CD4-positive, CD25-positive, alpha-beta regulatory T cell (primary cell): Measurements from ENCODE around the gene PPP1R15A. TPM values are rescaled to one million over a fixed set of nuclear protein-coding genes. Genes with fewer than 3 reads are reported as not detected.

Source experiments
- ATAC-seq, 2 donors: fragments of 150-1000 bp; cut with Tn5 transposase; one replicate each; pipeline ENCODE4 v1.10.0; 2021; ENCODE audit warnings: low read depth in 2 of 2, moderate number of reproducible peaks in 2 of 2, moderate library complexity in 1 of 2
- DNase-seq, 3 donors: peaks; one replicate each; pipeline versions ENCODE4 v3.0.0 to v3.0.0-alpha.2; 2012 to 2022; ENCODE audit warnings: mixed read lengths in 1 of 3
- H3K27ac ChIP-seq: one replicate; pipeline ENCODE4 v1.7.0; 2013; ENCODE audit warnings: mild to moderate bottlenecking, low read length; ENCODE audit not compliant: insufficient read depth, poor library complexity, severe bottlenecking
- H3K27me3 ChIP-seq: one replicate; pipeline ENCODE4 v1.7.0; 2013; ENCODE audit warnings: low read length; ENCODE audit not compliant: control insufficient read depth, insufficient read depth
- H3K36me3 ChIP-seq: one replicate; pipeline ENCODE4 v1.7.0; 2013; ENCODE audit warnings: mild to moderate bottlenecking, low read length, moderate library complexity; ENCODE audit not compliant: control insufficient read depth, insufficient read depth
- H3K4me1 ChIP-seq: 2 replicates; pipeline ENCODE4 v1.7.0; 2013; ENCODE audit warnings: mild to moderate bottlenecking, low read length; ENCODE audit not compliant: insufficient read depth, control insufficient read depth, poor library complexity, severe bottlenecking
- H3K4me3 ChIP-seq: one replicate; pipeline ENCODE4 v1.7.0; 2013; ENCODE audit warnings: low read depth, mild to moderate bottlenecking, low read length, moderate library complexity
- H3K9me3 ChIP-seq, 2 experiments: 1 replicate in 1 of 2; 2 replicates in 1 of 2; pipeline ENCODE4 v1.7.0; 2013; ENCODE audit warnings: low read length in 2 of 2, mild to moderate bottlenecking in 1 of 2, moderate library complexity in 1 of 2; ENCODE audit not compliant: control insufficient read depth in 2 of 2
- H3K27ac Mint-ChIP-seq, 3 donors: one replicate each; pipeline ENCODE4 v1.8.0; 2020 to 2022; ENCODE audit warnings: mild to moderate bottlenecking in 3 of 3, mixed read lengths in 3 of 3, moderate library complexity in 2 of 3
- H3K27me3 Mint-ChIP-seq: one replicate; pipeline ENCODE4 v1.8.0; 2022; ENCODE audit warnings: mild to moderate bottlenecking, mixed read lengths
- H3K36me3 Mint-ChIP-seq: one replicate; pipeline ENCODE4 v1.8.0; 2020; ENCODE audit warnings: mixed read lengths
- H3K4me1 Mint-ChIP-seq, 4 donors: one replicate each; pipeline ENCODE4 v1.8.0; 2020 to 2022; ENCODE audit warnings: mixed read lengths in 4 of 4, mild to moderate bottlenecking in 1 of 4
- H3K4me3 Mint-ChIP-seq, 4 donors: one replicate each; pipeline ENCODE4 v1.8.0; 2020 to 2022; ENCODE audit warnings: mild to moderate bottlenecking in 4 of 4, mixed read lengths in 4 of 4, moderate library complexity in 3 of 4
- H3K9me3 Mint-ChIP-seq, 7 donors: one replicate each; pipeline ENCODE4 v1.8.0; 2020 to 2022; ENCODE audit warnings: mixed read lengths in 7 of 7, mild to moderate bottlenecking in 3 of 7, moderate library complexity in 2 of 7
- polyA plus RNA-seq, 4 donors: library from polyadenylated mRNA; unstranded; fragments of 300-500 nt; fragmentation: Illumina TruSeq; gene quantifications; one replicate each; pipeline ENCODE4 v1.2.3, GENCODE V29; 2021
- total RNA-seq: library from RNA; stranded (reverse); gene quantifications from one replicate; pipeline ENCODE4 v1.2.3, GENCODE V29; 2022

The PPP1R15A gene
- total and polyA plus RNA-seq, 5 donors from 2014 or later = 39.1 to 840 (median 52.8) TPM

DNA sequence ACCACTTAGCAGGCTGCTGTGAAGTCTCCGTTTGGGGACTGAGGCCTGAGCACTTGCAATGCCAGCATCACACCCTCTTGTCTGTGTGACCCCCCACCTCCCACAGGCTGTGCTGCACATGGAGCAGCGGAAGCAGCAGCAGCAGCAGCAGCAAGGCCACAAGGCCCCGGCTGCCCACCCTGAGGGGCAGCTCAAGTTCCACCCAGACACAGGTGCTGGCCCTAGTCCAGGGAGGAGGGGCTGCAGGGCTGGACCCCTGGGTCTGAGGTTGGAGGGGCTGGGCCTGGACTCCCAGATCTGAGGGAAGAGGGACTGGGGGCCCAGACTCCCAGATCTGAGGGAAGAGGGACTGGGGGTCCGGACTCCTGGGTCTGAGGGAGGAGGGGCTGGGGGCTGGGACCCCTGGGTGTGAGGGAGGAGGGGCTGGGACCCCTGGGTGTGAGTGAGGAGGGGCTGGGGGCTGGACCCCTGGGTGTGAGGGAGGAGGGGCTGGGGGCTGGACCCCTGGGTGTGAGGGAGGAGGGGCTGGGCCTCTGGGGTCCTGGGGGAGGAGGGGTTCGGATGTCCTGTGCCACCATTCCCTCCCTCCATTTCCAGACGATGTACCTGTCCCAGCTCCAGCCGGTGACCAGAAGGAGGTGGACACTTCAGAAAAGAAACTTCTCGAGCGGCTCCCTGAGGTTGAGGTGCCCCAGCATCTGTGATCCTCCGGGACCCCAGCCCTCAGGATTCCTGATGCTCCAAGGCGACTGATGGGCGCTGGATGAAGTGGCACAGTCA, 49.7 kb downstream of the PPP1R15A start:
- Histone ChIP-seq H3K27ac (no peak overlapping the region), H3K4me1 (no peaks in the 10 kb centered on the region), H3K4me3 (no peak overlapping the region), H3K36me3 (peaks cover 19% of the 10 kb centered on the region), H3K9me3 (no peaks in the 10 kb centered on the region), H3K27me3 (no peaks in the 10 kb centered on the region)
- no peaks in the 10 kb centered on the region for H3K27me3 Mint-ChIP-seq
- peaks cover 13% of the 10 kb centered on the region for H3K36me3 Mint-ChIP-seq
- no peak overlapping the region for H3K27ac Mint-ChIP-seq
- no peak for DNase-seq
- H3K4me1 Mint-ChIP-seq = peaks cover 0 to 2% (median under 1%) of the 10 kb centered on the region in 4 donors
- peaks cover 0 to 2% (median 0%) of the 10 kb centered on the region in 7 donors for H3K9me3 Mint-ChIP-seq
- ATAC-seq = no peak
- no peak overlapping the region for H3K4me3 Mint-ChIP-seq

DNA sequence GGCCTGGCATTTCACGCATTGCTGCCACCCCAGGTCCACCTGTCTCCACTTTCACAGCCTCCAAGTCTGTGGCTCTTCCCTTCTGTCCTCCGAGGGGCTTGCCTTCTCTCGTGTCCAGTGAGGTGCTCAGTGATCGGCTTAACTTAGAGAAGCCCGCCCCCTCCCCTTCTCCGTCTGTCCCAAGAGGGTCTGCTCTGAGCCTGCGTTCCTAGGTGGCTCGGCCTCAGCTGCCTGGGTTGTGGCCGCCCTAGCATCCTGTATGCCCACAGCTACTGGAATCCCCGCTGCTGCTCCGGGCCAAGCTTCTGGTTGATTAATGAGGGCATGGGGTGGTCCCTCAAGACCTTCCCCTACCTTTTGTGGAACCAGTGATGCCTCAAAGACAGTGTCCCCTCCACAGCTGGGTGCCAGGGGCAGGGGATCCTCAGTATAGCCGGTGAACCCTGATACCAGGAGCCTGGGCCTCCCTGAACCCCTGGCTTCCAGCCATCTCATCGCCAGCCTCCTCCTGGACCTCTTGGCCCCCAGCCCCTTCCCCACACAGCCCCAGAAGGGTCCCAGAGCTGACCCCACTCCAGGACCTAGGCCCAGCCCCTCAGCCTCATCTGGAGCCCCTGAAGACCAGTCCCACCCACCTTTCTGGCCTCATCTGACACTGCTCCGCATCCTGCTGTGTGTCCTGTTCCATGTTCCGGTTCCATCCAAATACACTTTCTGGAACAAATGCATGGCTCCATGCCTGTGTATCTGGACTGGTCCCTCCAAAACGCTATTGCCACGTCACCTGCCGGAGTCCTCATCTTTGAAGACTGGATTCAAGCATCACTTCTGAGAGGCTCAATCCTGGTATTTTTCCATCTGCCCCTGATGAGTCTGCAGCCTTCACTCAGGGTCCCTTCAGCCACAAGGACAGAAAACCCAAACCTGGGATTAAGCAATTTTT, 50.6 kb downstream of the PPP1R15A start:
- Mint-ChIP-seq H3K27ac (no peak overlapping the region), H3K4me3 (no peak overlapping the region), H3K9me3 (peaks cover 0 to 2% (median 0%) of the 10 kb centered on the region in 7 donors), H3K27me3 (no peaks in the 10 kb centered on the region), H3K4me1 (peaks cover 0 to 4% (median under 1%) of the 10 kb centered on the region in 4 donors), H3K36me3 (peaks cover 13% of the 10 kb centered on the region)
- no peak for DNase-seq
- Histone ChIP-seq H3K36me3 (peaks cover 19% of the 10 kb centered on the region), H3K4me3 (no peak overlapping the region), H3K27ac (no peak overlapping the region), H3K4me1 (no peaks in the 10 kb centered on the region), H3K9me3 (no peaks in the 10 kb centered on the region), H3K27me3 (no peaks in the 10 kb centered on the region)
- no peak for ATAC-seq

DNA sequence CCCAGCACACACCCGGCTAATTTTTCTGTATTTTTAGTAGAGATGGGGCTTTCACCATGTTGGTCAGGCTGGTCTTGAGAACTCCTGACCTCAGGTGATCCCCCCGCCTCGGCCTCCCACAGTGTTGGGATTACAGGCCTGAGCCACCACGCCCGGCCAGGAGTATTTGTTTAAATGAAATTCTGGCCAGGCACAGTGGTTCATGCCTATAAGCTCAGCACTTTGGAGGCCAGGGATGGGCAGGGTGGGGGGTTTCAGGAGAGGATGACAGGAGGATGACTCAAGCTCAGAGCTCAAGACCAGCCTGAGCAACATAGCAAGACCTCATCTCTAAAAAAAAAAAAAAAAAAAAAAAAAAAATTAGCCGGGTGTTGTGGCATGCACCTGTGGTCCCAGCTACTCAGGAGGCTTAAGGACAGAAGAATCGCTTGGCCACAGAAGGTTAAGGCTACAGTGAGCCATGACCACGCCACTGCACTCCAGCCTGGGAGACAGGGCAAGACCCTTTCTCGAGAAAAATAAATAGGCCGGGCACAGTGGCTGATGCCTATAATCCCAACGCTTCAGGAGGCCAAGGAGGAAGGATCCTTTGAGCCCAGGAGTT, 53.1 kb downstream of the PPP1R15A start:
- Histone ChIP-seq H3K9me3 (no peaks in the 10 kb centered on the region), H3K4me1 (no peaks in the 10 kb centered on the region), H3K36me3 (peaks cover 8% of the 10 kb centered on the region), H3K4me3 (no peak overlapping the region), H3K27ac (no peak overlapping the region), H3K27me3 (no peaks in the 10 kb centered on the region)
- H3K27ac Mint-ChIP-seq = no peak overlapping the region
- peaks cover 7% of the 10 kb centered on the region for H3K36me3 Mint-ChIP-seq
- H3K9me3 Mint-ChIP-seq = no peaks in the 10 kb centered on the region
- no peaks in the 10 kb centered on the region for H3K27me3 Mint-ChIP-seq
- ATAC-seq (no peak), DNase-seq (no peak)
- H3K4me1 Mint-ChIP-seq = peaks cover 0 to 4% (median under 1%) of the 10 kb centered on the region in 4 donors
- H3K4me3 Mint-ChIP-seq = no peak overlapping the region

Other genes starting within 250 kb of the PPP1R15A start
Only the 30 nearest of the 32 such genes appear.
- 37.7 TPM for gene DBP, start 235.0 kb upstream of the PPP1R15A start, total RNA-seq
- gene DBP, start 235.0 kb upstream of the PPP1R15A start, polyA plus RNA-seq = 10 to 100 TPM; 71.2 to 96.6 (median 85.8) TPM
- 10.4 TPM for gene CA11, start 226.2 kb upstream of the PPP1R15A start, total RNA-seq
- gene CA11, start 226.2 kb upstream of the PPP1R15A start, polyA plus RNA-seq = 1 to 10 TPM; 4.1 to 6.3 (median 5.2) TPM
- 2.3 TPM for gene NTN5, start 199.4 kb upstream of the PPP1R15A start, total RNA-seq
- gene NTN5, start 199.4 kb upstream of the PPP1R15A start, polyA plus RNA-seq = under 1 TPM in 2 of 4 donors, not detected in 2; 0.21 to 0.30 TPM
- gene FUT2, start 176.4 kb upstream of the PPP1R15A start, total RNA-seq = not detected
- under 1 TPM in 2 of 4 donors, not detected in 2; 0.10 to 0.67 TPM for gene FUT2, start 176.4 kb upstream of the PPP1R15A start, polyA plus RNA-seq
- gene MAMSTR, start 152.7 kb upstream of the PPP1R15A start, total RNA-seq = 1.1 TPM
- gene MAMSTR, start 152.7 kb upstream of the PPP1R15A start, polyA plus RNA-seq = under 1 TPM; 0.17 to 0.40 (median 0.30) TPM
- gene RASIP1, start 131.8 kb upstream of the PPP1R15A start, total RNA-seq = 0.22 TPM
- gene RASIP1, start 131.8 kb upstream of the PPP1R15A start, polyA plus RNA-seq = under 1 TPM; 0.13 to 0.55 (median 0.18) TPM
- gene IZUMO1, start 125.5 kb upstream of the PPP1R15A start, total RNA-seq = not detected
- not detected for gene IZUMO1, start 125.5 kb upstream of the PPP1R15A start, polyA plus RNA-seq
- gene FUT1, start 119.8 kb upstream of the PPP1R15A start, total RNA-seq = not detected
- gene FUT1, start 119.8 kb upstream of the PPP1R15A start, polyA plus RNA-seq = under 1 TPM in 2 of 4 donors, not detected in 2; 0.06 to 0.14 TPM
- gene FGF21, start 116.9 kb upstream of the PPP1R15A start, total RNA-seq = not detected
- gene FGF21, start 116.9 kb upstream of the PPP1R15A start, polyA plus RNA-seq = not detected
- 16.4 TPM for gene BCAT2, start 61.4 kb upstream of the PPP1R15A start, total RNA-seq
- gene BCAT2, start 61.4 kb upstream of the PPP1R15A start, polyA plus RNA-seq = 10 to 100 TPM; 19.5 to 23.0 (median 21.2) TPM
- 0.49 TPM for gene HSD17B14, start 35.9 kb upstream of the PPP1R15A start, total RNA-seq
- 1 to 10 TPM in 1 of 4 donors, under 1 TPM in 3; 0.29 to 2.0 (median 0.61) TPM for gene HSD17B14, start 35.9 kb upstream of the PPP1R15A start, polyA plus RNA-seq
- 2.8 TPM for gene PLEKHA4, start 3.8 kb upstream of the PPP1R15A start, total RNA-seq
- 1 to 10 TPM in 3 of 4 donors, under 1 TPM in 1; 0.84 to 4.6 (median 1.7) TPM for gene PLEKHA4, start 3.8 kb upstream of the PPP1R15A start, polyA plus RNA-seq
- gene TULP2, start 26.3 kb downstream of the PPP1R15A start, total RNA-seq = not detected
- not detected for gene TULP2, start 26.3 kb downstream of the PPP1R15A start, polyA plus RNA-seq
- gene NUCB1, start 27.9 kb downstream of the PPP1R15A start, total RNA-seq = 133 TPM
- gene NUCB1, start 27.9 kb downstream of the PPP1R15A start, polyA plus RNA-seq = 10 to 100 TPM; 72.8 to 99.3 (median 86.4) TPM
- not detected for gene DHDH, start 61.3 kb downstream of the PPP1R15A start, total RNA-seq
- gene DHDH, start 61.3 kb downstream of the PPP1R15A start, polyA plus RNA-seq = 1 to 10 TPM in 2 of 4 donors, under 1 TPM in 2; 0.68 to 2.4 (median 1.1) TPM
- gene BAX, start 82.5 kb downstream of the PPP1R15A start, total RNA-seq = 92.8 TPM
- 10 to 100 TPM; 47.9 to 73.1 (median 61.1) TPM for gene BAX, start 82.5 kb downstream of the PPP1R15A start, polyA plus RNA-seq
- gene FTL, start 92.9 kb downstream of the PPP1R15A start, total RNA-seq = 575 TPM
- 1,000 to 10,000 TPM; 4,061 to 5,675 (median 4,823) TPM for gene FTL, start 92.9 kb downstream of the PPP1R15A start, polyA plus RNA-seq
- gene GYS1, start 120.9 kb downstream of the PPP1R15A start, total RNA-seq = 37.1 TPM
- 10 to 100 TPM; 24.5 to 28.8 (median 26.2) TPM for gene GYS1, start 120.9 kb downstream of the PPP1R15A start, polyA plus RNA-seq
- gene RUVBL2, start 121.5 kb downstream of the PPP1R15A start, total RNA-seq = 18.5 TPM
- 10 to 100 TPM; 49.1 to 60.2 (median 52.9) TPM for gene RUVBL2, start 121.5 kb downstream of the PPP1R15A start, polyA plus RNA-seq
- not detected for gene LHB, start 144.7 kb downstream of the PPP1R15A start, total RNA-seq
- not detected for gene LHB, start 144.7 kb downstream of the PPP1R15A start, polyA plus RNA-seq
- gene CGB3, start 151.9 kb downstream of the PPP1R15A start, total RNA-seq = not detected
- not detected for gene CGB3, start 151.9 kb downstream of the PPP1R15A start, polyA plus RNA-seq
- not detected for gene CGB2, start 159.5 kb downstream of the PPP1R15A start, total RNA-seq
- gene CGB2, start 159.5 kb downstream of the PPP1R15A start, polyA plus RNA-seq = not detected
- not detected for gene CGB1, start 164.5 kb downstream of the PPP1R15A start, total RNA-seq
- gene CGB1, start 164.5 kb downstream of the PPP1R15A start, polyA plus RNA-seq = not detected
- gene CGB5, start 171.4 kb downstream of the PPP1R15A start, total RNA-seq = not detected
- not detected for gene CGB5, start 171.4 kb downstream of the PPP1R15A start, polyA plus RNA-seq
- not detected for gene CGB8, start 176.7 kb downstream of the PPP1R15A start, total RNA-seq
- gene CGB8, start 176.7 kb downstream of the PPP1R15A start, polyA plus RNA-seq = not detected
- not detected for gene CGB7, start 185.3 kb downstream of the PPP1R15A start, total RNA-seq
- not detected for gene CGB7, start 185.3 kb downstream of the PPP1R15A start, polyA plus RNA-seq
- gene NTF4, start 192.4 kb downstream of the PPP1R15A start, total RNA-seq = not detected
- not detected for gene NTF4, start 192.4 kb downstream of the PPP1R15A start, polyA plus RNA-seq
- gene KCNA7, start 200.3 kb downstream of the PPP1R15A start, total RNA-seq = not detected
- not detected for gene KCNA7, start 200.3 kb downstream of the PPP1R15A start, polyA plus RNA-seq
- gene SNRNP70, start 213.0 kb downstream of the PPP1R15A start, total RNA-seq = 381 TPM
- 10 to 100 TPM; 45.5 to 55.4 (median 52.2) TPM for gene SNRNP70, start 213.0 kb downstream of the PPP1R15A start, polyA plus RNA-seq
- gene LIN7B, start 241.9 kb downstream of the PPP1R15A start, total RNA-seq = 5.5 TPM
- 1 to 10 TPM; 2.6 to 4.4 (median 4.2) TPM for gene LIN7B, start 241.9 kb downstream of the PPP1R15A start, polyA plus RNA-seq